ENCODE measurements around the gene SCAPER.

The SCAPER gene

DNA sequence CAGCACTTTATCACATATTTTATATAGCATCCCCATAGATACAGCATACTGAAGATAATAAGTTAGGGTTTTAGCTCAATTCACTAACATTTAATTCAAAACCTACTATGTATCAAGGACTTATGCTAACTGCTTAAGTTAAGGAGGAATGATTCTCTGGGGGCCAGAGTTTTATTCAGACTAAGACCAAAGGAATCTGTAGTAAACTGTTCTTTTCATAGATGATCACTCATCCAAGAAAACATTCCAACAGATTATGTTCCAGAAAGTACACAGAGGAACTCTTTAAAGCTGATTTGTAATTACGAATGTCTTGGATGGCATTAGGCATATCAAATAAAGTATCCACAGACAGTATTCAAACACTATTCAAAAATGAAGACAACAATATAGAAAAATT lies 226.4 kb downstream of the SCAPER start:
- DNase-seq (ENCODE audit: low read depth, low spot score): no peak

DNA sequence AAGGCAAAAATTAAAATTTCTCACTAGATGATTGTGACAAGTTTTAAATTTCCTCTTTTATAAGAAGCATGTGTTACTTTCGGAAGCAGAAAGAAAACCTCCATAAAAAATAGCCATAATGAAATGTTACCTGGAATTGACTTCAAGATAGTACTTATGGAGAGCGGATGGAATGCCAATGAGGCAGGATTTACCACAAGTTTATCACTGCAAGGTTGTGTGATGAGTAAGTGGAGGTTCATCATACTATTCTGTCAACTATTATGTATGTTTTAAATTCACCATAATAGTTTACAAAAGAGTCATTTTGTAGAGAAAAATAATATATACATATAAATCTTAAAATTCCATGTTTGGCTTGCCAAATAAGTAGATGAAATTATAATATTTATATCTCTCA lies 230.3 kb downstream of the SCAPER start:
- DNase-seq (ENCODE audit: low read depth, low spot score): no peak

DNA sequence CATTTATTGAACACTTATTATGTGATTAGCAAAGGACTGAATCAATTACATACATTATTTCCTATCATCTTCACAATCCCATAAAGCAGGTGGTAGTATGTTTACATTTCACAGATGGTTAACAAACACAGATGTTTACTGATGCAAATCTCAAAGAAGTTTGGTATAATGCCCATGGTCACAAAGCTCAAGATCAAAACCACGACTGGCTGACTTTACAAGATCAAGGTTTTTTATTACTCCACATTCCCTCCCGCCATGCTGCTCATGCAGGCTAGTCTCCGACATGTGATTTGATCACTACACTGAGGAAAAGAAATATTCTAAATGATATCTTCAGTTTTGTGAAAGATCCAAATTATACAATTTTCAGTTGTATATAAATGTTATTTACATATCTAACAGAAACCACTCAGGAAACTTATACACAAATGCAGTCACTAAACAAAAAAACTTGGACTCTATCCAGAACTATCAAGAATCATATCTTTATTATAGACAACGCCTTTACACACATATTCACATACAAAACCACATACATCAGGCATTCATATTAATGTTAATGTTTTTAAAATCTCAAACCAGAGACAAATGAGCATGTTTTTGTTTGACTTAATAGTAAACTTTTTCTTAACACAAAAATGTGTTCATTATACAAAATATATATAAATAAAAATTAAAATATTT lies 235.5 kb downstream of the SCAPER start:
- DNase-seq (ENCODE audit: low read depth, low spot score): no peak

DNA sequence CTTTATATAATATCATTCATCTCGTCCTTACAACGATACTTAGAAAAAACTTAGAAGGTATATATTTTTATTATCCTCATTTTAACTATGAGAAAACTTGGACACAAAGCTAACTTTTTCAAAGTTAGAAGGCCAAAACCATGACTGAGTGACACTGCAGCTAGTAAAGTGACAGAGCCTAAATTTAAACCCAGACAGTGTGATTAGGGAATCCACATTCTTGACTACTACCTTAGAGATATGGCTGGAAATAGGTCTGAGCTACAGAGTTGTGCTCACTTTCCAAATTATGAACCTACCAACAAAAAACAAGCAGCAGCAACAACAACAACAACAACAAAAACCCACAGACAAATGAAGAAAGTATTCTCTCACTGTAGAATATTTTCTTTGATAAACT lies 236.2 kb downstream of the SCAPER start:
- DNase-seq (ENCODE audit: low read depth, low spot score): no peak

DNA sequence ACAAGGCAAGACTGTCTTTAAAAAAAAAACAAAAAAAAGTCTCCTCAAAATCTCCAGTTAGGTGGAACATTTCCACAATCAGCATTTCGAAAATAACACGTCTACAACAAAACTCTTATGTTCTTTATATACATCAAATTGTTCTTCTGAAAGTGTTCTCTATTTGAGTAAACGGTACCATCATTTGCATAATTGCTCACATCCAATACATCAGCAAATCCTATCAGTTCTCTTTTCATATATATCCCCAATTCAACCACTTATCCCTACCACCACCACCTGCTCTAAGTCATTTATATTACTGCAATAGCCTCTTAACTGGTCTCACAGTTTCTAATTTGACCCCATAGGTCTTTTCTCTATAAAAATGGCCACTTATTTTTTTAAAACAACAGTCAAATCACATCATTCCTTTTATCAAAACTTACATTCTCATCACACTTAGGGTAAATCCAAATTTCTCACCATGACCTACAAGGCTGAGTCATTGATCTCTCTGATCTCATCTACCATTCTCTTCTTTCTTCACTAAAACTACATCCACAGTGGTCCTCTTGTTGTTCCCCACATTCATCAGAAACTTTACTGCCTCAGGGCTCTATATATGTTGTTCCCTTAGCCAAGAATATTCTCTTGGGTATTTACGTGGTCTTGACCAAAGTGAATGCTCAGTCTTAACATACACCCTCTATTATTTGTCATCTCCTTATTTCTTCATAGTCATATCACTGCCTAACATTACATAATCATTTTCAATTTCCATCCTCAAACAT lies 237.0 kb downstream of the SCAPER start:
- no peak for DNase-seq (ENCODE audit: low read depth, low spot score)

DNA sequence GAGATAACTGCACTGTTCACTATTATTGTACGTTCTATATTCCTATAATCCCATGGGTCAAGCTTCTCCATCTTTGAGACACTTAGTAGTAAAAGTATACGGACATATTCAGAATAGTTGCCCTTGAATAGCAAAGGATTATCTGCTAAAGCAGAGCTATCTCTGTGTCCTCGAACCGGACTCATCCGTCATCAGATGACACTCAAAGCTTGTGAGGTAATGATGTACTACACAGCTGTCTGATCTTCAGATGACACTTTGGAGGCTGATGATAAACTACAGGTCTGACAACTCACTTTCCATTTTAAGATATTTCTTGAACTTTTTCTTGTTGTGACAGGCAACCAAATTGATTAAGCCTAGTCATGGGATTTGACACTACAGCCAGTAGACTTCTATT lies 240.2 kb downstream of the SCAPER start:
- DNase-seq (ENCODE audit: low read depth, low spot score): no peak

DNA sequence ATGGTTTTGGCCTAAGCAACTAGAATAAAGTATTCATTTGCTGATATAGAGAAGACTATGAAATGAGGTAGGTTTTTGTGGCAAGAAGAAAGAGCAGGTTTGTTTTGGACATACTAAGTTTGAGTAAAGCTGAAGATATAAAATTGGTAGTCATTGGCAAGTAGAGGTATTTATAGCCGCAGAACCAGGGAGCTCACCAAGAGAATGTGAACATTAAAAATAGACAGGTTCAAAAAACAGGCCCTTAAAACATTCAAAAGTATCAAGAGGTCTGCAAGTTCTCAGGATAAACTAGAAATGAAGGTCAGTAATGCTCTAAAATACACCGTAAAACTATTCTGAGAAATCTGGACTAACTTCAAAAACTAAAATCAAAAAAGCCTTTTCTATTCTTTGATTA lies 240.7 kb downstream of the SCAPER start:
- no peak for DNase-seq (ENCODE audit: low read depth, low spot score)

DNA sequence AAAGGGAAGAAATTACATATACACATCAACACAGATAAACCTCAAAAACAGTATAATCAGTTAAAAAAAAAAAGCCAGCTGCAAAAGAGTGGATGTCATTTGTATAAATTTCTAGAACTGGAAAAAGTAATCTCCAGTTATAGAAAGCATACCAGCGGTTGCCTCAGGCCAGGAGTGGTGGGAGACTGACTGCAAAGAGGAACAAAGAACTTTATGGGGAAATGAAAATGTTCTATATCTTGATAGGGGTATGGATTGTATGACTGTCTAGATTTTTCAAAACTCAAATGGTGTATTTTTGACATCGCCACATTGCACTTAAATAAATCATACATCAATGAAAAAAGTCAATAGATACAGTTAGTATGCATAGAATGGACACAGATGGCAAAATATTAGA lies 241.6 kb downstream of the SCAPER start:
- no peak for DNase-seq (ENCODE audit: low read depth, low spot score)

DNA sequence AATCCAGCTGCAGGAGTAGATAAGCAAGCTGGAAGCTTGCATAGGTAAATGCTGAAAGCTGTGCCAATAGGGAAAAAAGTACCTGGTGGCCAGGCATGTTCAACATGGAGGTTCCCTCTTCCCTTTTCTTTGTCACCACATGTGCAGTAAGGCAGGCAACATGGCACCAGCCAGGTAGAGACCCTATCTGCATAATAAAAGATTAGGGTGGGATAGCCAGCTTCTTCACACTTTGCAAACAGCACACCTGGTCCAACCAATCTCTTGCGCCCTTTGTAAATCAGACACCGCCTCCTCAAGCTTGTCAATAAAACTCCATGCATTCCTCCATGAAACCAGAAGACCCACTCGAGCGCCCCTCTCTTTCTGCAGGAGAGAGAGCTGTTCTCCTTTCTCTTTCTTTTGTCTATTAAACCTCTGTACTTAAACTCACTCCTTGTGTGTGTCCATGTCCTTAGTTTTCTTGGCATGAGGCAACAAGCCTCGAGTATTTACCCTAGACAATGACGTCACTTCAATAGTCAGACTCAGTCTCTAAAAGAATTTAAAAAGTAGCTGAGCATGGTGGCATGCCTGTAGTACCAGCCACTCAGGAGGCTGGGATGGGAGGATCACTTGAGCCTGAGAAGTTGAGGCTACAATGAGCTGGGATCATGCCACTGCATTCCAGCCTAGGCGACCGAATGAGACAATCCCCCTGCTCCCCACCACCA lies 256.3 kb downstream of the SCAPER start:
- no peak for DNase-seq (ENCODE audit: low read depth, low spot score)

DNA sequence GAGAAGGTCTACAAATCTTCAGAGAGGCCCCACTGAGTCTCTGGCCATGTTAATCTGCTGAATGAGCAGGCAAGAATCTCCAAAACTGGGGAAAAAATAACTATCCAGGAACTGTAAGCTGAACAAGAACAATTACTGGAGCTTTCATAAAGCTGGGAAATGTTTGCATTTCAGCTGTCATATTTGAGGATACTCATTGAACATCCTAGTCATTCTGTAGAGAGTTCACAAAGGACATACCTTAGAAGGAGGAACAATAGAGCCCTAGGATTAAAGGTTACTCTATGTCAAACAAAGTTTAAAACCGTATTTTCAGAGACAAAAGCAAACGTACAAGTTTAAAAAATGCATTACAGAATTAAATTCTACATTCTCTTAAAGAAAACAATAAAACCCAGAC lies 257.5 kb downstream of the SCAPER start:
- no peak for DNase-seq (ENCODE audit: low read depth, low spot score)

DNA sequence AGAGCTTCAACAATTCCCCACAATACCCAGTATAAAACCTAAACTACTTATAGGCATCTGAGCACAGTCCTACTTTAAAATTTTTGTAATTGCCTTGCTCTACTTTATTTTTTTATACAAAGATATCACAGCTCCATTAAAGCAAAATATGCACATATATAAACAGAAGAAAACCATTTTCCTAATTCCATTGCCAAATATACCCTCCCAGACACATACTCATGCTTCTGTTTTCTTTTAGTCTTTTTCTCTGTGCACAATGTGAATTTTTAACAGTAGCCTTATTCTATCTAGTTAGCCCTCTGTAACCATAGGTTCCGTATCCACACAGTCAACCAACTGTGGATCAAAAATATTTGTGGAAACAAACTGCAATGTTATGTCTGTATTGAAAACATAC lies 260.5 kb downstream of the SCAPER start:
- no peak for DNase-seq (ENCODE audit: low read depth, low spot score)

DNA sequence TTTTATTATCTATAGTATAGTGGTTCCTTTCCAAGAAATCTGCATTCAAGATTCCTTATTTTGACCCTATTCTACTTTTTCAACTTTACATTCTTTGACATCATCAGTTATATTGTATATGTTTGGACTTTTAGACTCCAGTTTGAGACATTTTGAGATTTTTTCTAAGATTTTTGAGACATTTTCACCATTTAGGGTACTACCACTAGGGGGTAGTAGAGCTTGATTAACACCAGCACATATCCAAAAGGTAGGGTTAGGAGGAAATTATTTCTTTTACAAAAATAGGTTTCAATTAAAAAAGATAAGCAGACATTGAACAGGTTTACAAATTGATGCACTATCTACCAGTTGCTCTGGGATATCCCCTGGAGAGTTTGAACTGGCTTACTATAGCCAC lies 262.5 kb downstream of the SCAPER start:
- DNase-seq (ENCODE audit: low read depth, low spot score): no peak

DNA sequence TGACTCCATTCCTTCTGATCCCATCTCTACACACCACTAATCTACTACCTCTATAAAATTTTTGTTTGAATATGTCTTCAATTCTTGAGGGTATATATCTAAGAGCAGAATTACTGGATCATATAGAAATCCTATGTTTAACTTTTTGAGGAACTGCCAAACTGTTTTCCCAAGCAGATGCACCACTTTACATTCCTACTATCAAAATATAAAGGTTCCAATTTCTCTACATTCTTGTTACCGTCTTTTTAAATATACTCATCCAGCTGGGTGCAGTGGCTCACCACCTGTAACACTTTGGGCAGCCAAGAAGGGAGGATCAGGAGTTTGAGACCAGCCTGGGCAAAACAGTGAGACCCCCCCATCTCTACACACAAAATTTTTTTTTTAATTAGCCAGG lies 268.0 kb downstream of the SCAPER start:
- DNase-seq (ENCODE audit: low read depth, low spot score): no peak

DNA sequence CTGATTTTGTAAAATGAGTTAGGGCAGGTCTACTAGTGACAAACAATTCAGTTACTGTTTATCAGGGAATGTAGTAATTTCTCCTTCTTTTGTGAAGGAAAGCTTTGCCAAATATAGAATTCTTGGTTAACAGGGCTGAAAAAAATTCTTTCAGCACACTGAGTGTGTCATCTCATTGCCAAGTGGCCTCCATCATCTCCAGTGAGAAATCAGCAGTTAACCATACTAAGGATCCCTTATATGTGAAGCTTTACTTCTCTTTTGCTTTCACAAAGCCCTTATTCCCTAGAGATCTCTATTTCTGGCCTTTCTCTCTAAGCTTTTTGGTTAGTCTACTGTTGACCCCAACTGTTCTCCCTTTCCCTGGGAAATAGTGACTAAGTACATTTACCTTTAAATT lies 269.1 kb downstream of the SCAPER start:
- no peak for DNase-seq (ENCODE audit: low read depth, low spot score)

DNA sequence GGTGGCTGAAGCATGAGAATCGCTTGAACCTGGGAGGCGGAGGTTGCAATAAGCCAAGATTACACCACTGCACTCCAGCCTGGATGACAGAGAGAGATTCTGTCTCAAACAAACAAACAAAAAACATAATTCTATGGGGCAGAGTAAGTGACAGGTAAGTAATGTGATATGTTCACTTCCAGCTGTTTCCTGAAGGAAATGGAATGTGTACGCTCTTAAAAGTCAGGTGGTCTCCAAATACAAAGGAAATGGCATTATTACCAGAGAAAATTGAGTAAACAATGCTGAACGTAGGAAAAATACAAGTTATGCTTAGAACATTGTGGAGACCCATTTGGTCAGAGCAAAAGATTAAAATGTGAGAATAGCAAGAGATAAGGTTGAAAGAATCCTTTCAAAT lies 278.5 kb downstream of the SCAPER start:
- DNase-seq (ENCODE audit: low read depth, low spot score): no peak

DNA sequence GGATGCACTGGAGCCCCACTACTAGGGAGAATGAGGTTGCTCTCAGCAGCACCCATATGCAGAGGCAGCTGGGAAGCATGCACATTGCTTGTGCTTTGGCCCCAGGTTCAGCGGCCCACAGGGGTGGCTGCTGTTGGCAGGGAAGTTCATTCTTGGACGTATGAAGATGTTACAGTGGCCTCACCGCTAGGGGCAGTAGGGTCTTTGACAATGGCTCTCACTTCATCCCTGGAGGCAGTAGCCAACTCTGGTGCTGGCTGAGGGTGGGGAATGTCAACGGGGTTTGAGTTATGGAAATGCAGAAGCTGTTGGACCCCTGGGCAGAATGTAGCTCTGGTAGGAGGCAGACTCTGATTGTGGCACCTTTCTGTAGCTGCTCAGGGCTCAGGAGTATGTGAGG lies 279.9 kb downstream of the SCAPER start:
- no peak for DNase-seq (ENCODE audit: low read depth, low spot score)

DNA sequence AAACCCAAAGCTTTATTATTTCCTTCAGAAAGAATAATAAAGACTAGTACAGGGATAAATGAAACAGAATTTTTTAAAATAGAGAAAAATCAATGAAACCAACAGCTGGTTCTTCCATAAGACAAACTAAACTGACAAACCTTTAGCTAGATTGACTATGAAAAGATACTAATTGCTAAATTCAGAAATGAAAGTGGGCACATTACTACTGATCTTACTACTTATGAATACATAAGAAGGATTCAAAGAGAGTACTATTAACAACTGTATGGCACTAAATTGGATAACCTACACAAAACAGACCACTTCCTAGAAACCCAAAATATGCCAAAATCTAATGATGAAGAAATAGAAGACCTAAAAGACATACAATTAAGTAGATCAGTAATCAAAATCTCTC lies 290.4 kb downstream of the SCAPER start:
- DNase-seq (ENCODE audit: low read depth, low spot score): no peak

DNA sequence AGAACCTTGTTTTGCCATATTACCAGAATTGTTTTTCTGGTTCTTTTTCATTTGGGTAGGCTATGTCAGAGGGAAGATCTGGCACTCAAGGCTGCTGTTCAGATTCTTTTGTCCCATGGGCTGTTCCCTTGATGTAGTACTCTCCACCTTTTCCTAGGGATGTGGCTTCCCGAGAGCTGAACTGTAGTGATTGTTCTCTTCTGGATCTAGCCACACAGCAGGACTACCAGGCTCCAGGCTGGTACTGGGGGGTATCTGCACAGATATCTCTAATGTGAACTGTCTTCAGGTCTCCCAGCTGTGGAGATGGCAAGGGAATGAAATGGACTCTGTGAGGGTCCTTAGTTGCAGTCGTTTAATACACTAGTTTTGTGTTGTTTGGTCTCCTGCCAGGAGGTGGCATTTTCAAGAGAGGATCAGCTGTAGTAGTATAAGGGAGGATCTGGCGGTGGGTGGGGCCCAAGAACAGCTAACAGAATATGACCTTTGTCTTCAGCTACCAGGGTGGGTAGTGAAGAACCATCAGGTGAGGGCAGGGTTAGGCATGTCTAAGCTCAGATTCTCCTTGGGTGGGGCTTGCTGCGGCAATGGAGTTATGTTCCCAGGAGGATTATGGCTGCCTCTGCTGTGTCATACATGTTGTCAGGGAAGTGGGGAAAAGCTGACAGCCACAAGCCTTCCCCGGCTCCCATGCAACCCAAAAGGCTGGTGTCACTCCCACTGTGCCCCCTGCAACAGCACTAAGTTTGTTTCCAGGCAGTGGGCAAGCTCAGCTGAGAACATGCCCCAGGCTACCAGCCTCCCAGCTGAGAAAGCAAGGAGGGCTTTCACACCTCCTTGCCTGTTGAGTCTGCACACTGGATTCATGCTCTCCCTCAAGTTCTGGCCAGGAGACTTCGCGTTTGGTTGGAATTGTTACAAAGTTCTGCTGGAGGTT lies 316.1 kb downstream of the SCAPER start:
- DNase-seq (ENCODE audit: low read depth, low spot score): no peak

DNA sequence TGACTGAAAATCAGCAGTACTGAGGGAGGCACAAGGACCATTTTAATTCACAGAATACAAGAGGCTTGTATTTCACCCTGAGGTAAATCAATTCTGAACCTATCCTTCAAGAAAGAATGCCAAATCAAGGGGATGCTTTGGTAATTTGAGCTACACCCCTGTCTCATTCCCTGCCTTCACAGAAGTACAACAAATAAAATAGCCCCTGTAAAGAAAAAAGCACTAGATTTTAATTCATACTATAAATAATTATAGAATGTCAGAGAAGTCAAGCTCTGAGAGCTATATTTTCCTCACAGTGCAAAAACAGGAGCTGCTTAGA lies 319.6 kb downstream of the SCAPER start:
- no peak for DNase-seq (ENCODE audit: low read depth, low spot score)

DNA sequence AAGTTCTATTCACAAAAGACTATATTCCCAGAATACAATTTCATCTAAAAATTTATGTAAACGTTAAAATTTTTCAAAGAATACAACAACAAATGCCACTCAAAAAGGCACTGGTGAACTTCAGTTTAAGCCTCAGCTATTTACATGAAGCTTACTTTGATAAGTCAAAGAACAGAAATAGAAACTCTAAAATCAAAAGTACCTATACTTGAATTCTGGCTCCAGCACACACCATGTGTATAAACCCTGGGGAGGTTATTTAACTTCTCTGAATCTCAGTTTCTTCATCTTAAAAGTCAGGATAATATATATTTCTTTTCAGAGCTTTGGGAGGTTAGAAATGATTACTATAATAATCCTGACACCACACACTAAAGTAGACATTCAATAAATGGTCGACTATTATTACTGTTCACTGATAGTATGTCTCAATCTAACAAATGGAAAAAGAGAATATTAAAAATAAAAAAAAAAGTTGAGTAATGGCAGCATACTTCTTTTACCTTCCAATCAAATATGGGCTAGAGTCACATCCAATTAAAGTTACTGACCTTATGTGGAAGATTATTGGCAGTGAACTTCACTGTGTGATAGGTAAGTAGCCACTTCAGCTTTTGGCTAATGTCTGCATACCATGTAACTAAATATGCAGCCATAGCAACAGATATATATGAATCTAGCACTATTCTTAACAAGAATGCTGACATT lies 320.1 kb downstream of the SCAPER start:
- DNase-seq (ENCODE audit: low read depth, low spot score): no peak

DNA sequence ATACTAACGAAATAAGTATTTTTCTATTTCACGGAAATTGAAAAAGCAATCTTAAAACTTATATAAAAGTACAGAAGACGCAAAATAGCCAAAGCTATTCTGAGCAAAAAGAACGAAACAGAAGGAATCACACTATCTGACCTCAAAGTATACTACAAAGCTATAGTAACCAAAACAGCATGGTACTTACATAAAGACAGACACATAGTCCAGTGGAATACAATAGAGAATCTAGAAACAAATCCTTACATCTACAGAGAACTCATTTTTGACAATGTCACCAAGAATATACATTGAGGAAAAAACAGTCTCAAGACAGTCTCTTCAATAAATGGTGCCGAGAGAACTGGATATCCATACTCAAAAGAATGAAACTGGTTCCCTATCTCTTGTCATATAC lies 322.6 kb downstream of the SCAPER start:
- no peak for DNase-seq (ENCODE audit: low read depth, low spot score)
